ENCODE measurements around the gene PPP1R9B. TPM values are rescaled to one million over a fixed set of nuclear protein-coding genes. Genes with fewer than 3 reads are reported as not detected.
A peak's percentile ranks its signal among the peaks of the same experiment; 100 is the strongest.

The PPP1R9B gene
- polyA plus RNA-seq, 1 donor (not counting 4 experiments of a cell fraction or from before 2014, with no cell fraction given): 16.1 TPM

- Histone ChIP-seq H3K4me1 (ENCODE audit: control insufficient read depth, extremely low read depth, insufficient read depth, low read length) (peaks cover 23% of the 10 kb centered on the region), H3K4me2 (ENCODE audit: control insufficient read depth, extremely low read depth, insufficient read depth, low read depth, low read length) (peak overlapping the region; percentile 53), H4K20me1 (ENCODE audit: control insufficient read depth, extremely low read depth, insufficient read depth, low read length) (no peaks in the 10 kb centered on the region), H3K27me3 (ENCODE audit: control insufficient read depth, extremely low read depth, insufficient read depth, low read length) (no peaks in the 10 kb centered on the region), H3K9me3 (ENCODE audit: control insufficient read depth, low read depth, low read length) (no peaks in the 10 kb centered on the region), H2AFZ (ENCODE audit: control insufficient read depth, low read length) (no peak overlapping the region), H3K36me3 (ENCODE audit: control insufficient read depth in 2 of 2, extremely low read depth in 1 of 2, insufficient read depth in 2 of 2, low read length in 2 of 2) (peaks cover 0 to 2% of the 10 kb centered on the region in 2 experiments), H3K27ac (ENCODE audit: control insufficient read depth, insufficient read depth, low read length) (no peak overlapping the region), H3K9ac (ENCODE audit: control insufficient read depth, extremely low read depth, insufficient read depth, low read length) (no peak overlapping the region), H3K4me3 (ENCODE audit: control insufficient read depth in 2 of 3, extremely low read depth in 1 of 3, insufficient read depth in 2 of 3, low read depth in 1 of 3, low read length in 3 of 3) (no peak overlapping the region), H3K9me1 (ENCODE audit: control insufficient read depth, extremely low read depth, insufficient read depth, low read length) (no peaks in the 10 kb centered on the region), H3K79me2 (ENCODE audit: control insufficient read depth, insufficient read depth, low read length) (no peaks in the 10 kb centered on the region)
- FAIRE-seq: no peak
- dilution Hi-C loops (cut with MboI; ENCODE audit: extremely low pct_ligation_motif_present, low sequenced_read_pairs): no loop called here
- no peak for DNase-seq (ENCODE audit: low read depth, low spot score)
- no peak for TF ChIP-seq EZH2 (IDR thresholded peaks at IDR 0.05; ENCODE audit: low read length)
- TF ChIP-seq, protein P1, sequence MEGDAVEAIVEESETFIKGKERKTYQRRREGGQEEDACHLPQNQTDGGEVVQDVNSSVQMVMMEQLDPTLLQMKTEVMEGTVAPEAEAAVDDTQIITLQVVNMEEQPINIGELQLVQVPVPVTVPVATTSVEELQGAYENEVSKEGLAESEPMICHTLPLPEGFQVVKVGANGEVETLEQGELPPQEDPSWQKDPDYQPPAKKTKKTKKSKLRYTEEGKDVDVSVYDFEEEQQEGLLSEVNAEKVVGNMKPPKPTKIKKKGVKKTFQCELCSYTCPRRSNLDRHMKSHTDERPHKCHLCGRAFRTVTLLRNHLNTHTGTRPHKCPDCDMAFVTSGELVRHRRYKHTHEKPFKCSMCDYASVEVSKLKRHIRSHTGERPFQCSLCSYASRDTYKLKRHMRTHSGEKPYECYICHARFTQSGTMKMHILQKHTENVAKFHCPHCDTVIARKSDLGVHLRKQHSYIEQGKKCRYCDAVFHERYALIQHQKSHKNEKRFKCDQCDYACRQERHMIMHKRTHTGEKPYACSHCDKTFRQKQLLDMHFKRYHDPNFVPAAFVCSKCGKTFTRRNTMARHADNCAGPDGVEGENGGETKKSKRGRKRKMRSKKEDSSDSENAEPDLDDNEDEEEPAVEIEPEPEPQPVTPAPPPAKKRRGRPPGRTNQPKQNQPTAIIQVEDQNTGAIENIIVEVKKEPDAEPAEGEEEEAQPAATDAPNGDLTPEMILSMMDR (optimal IDR thresholded peaks at IDR 0.05 in 1 of 3, IDR thresholded peaks at IDR 0.05 in 1 of 3, conservative IDR thresholded peaks at IDR 0.05 in 1 of 3; ENCODE audit: extremely low read depth in 1 of 3, insufficient read depth in 2 of 3, low read length in 3 of 3): no peak
Observed at GRCh38 chr17:50100921-50101345, 49.5 kb downstream of the PPP1R9B start.

GRCh38 chr17:50100480-50100883 is 50.0 kb downstream of the PPP1R9B start:
- Histone ChIP-seq H3K9me3 (ENCODE audit: control insufficient read depth, low read depth, low read length) (no peaks in the 10 kb centered on the region), H2AFZ (ENCODE audit: control insufficient read depth, low read length) (no peak overlapping the region), H3K4me2 (ENCODE audit: control insufficient read depth, extremely low read depth, insufficient read depth, low read depth, low read length) (no peak overlapping the region), H3K4me1 (ENCODE audit: control insufficient read depth, extremely low read depth, insufficient read depth, low read length) (peaks cover 26% of the 10 kb centered on the region), H4K20me1 (ENCODE audit: control insufficient read depth, extremely low read depth, insufficient read depth, low read length) (no peaks in the 10 kb centered on the region), H3K36me3 (ENCODE audit: control insufficient read depth in 2 of 2, extremely low read depth in 1 of 2, insufficient read depth in 2 of 2, low read length in 2 of 2) (no peaks in the 10 kb centered on the region), H3K27me3 (ENCODE audit: control insufficient read depth, extremely low read depth, insufficient read depth, low read length) (no peaks in the 10 kb centered on the region), H3K27ac (ENCODE audit: control insufficient read depth, insufficient read depth, low read length) (no peak overlapping the region), H3K79me2 (ENCODE audit: control insufficient read depth, insufficient read depth, low read length) (no peaks in the 10 kb centered on the region), H3K4me3 (ENCODE audit: control insufficient read depth in 2 of 3, extremely low read depth in 1 of 3, insufficient read depth in 2 of 3, low read depth in 1 of 3, low read length in 3 of 3) (no peak overlapping the region), H3K9ac (ENCODE audit: control insufficient read depth, extremely low read depth, insufficient read depth, low read length) (no peak overlapping the region), H3K9me1 (ENCODE audit: control insufficient read depth, extremely low read depth, insufficient read depth, low read length) (no peaks in the 10 kb centered on the region)
- TF ChIP-seq, protein P1 (optimal IDR thresholded peaks at IDR 0.05 in 1 of 3, IDR thresholded peaks at IDR 0.05 in 1 of 3, conservative IDR thresholded peaks at IDR 0.05 in 1 of 3; ENCODE audit: extremely low read depth in 1 of 3, insufficient read depth in 2 of 3, low read length in 3 of 3): no peak
- no peak for TF ChIP-seq EZH2 (IDR thresholded peaks at IDR 0.05; ENCODE audit: low read length)
- dilution Hi-C loops (cut with MboI; ENCODE audit: extremely low pct_ligation_motif_present, low sequenced_read_pairs): no loop called here
- peak; percentile 9 for FAIRE-seq
- DNase-seq (ENCODE audit: low read depth, low spot score): no peak
